C4-2B (cell line): ENCODE data around the gene ADI1.

Experiments
- CTCF ChIP-seq: fragments of 450-650 bp; conservative IDR thresholded peaks from 2 replicates; pipeline ENCODE4 v1.5.1; 2017; ENCODE audit warnings: mild to moderate bottlenecking
- ZFX ChIP-seq: fragments of 450-650 bp; IDR thresholded peaks from 2 replicates; pipeline ENCODE4 v1.6.1; 2017

- TF ChIP-seq CTCF, result no peak
- no peak for TF ChIP-seq ZFX
Measured at GRCh38 chr2:3480352-3481010, 38.9 kb downstream of the ADI1 start.
